Keratinocyte (primary cell): ENCODE data around the gene FGFR2.

Experiments used
- CTCF ChIP-seq, 3 experiments: IDR thresholded peaks in 1 of 3; conservative IDR thresholded peaks in 1 of 3; optimal IDR thresholded peaks in 1 of 3; 2 replicates in 2 of 3; 3 replicates in 1 of 3; pipeline versions ENCODE3 to v1.5.1; 2011; ENCODE audit warnings: low read length in 3 of 3, mild to moderate bottlenecking in 3 of 3, moderate library complexity in 2 of 3, control low read depth in 1 of 3, inconsistent platforms in 1 of 3; ENCODE audit not compliant: insufficient read depth in 2 of 3; ENCODE audit errors: extremely low read depth in 1 of 3
- EZH2 ChIP-seq: IDR thresholded peaks from one replicate; pipeline ENCODE4 v1.6.1; 2012; ENCODE audit warnings: inconsistent platforms, mild to moderate bottlenecking, low read length, moderate library complexity

- TF ChIP-seq CTCF (optimal IDR thresholded peaks at IDR 0.05 in 1 of 3, IDR thresholded peaks at IDR 0.05 in 1 of 3, conservative IDR thresholded peaks at IDR 0.05 in 1 of 3; ENCODE audit: extremely low read depth in 1 of 3, insufficient read depth in 2 of 3, low read length in 3 of 3) (no peak), EZH2 (no peak)
Observed at GRCh38 chr10:121460733-121461132, 137.5 kb downstream of the FGFR2 start.
